HepG2 (cell line): ENCODE results near the gene COL4A6. TPM values are rescaled to one million over a fixed set of nuclear protein-coding genes. Genes with fewer than 3 reads are reported as not detected.

ENCODE experiments used
- ATAC-seq: fragments of 200-7000 bp; cut with Tn5 transposase; 3 replicates; pipeline ENCODE4 v1.9.1; 2020; ENCODE audit warnings: mild to moderate bottlenecking, moderate library complexity
- BruUV-seq: library from RNA; stranded (reverse); fragments of 400-500 nt; replicated peaks from 2 replicates; lab custom pipeline; 2021; lab: Mats Ljungman, UMichigan
- CTCF ChIA-PET: fragments of 300-600 bp; formaldehyde crosslinking; extraction: SDS; loops from one replicate; lab custom pipeline; 2021; ENCODE audit warnings: low total read pairs, inconsistent platforms, low intra/inter-chr PET ratio; lab: Yijun Ruan, JAX
- POLR2A ChIA-PET: fragments of 350-600 bp; sonication (Branson Sonifier 250); formaldehyde crosslinking; loops from one replicate; lab custom pipeline; 2020; ENCODE audit warnings: antibody characterized with exemption, inconsistent platforms; lab: Yijun Ruan, JAX
- DNase-seq: peaks from one replicate; pipeline ENCODE4 v3.0.0-alpha.2; 2015; ENCODE audit warnings: low spot score
- FAIRE-seq: peaks from 3 replicates; lab custom pipeline; 2011; peaks lifted over from hg19 to GRCh38; lab: Jason Lieb, UNC
- H2AFZ ChIP-seq: one replicate; pipeline ENCODE4 v1.6.1; 2011; ENCODE audit warnings: low read length, inconsistent platforms
- H3K27ac ChIP-seq: fragments of 300-600 bp; 3 replicates; pipeline ENCODE4 v1.8.0; 2011; ENCODE audit warnings: mixed run types, mild to moderate bottlenecking, mixed read lengths, low read length, inconsistent platforms; ENCODE audit not compliant: insufficient read depth; ENCODE audit errors: extremely low read length
- H3K27me3 ChIP-seq, 2 experiments: fragments of 200-600 bp in 1 of 2; 2 replicates in 1 of 2; 3 replicates in 1 of 2; pipeline versions ENCODE4 v1.6.0 to v1.8.0; 2011; ENCODE audit warnings: low read length in 2 of 2, mild to moderate bottlenecking in 2 of 2, moderate library complexity in 2 of 2, inconsistent platforms in 1 of 2; ENCODE audit not compliant: insufficient read depth in 2 of 2, control insufficient read depth in 1 of 2
- H3K36me3 ChIP-seq, 2 experiments: fragments of 200-600 bp in 1 of 2; replicated peaks in 1 of 2; 2 replicates in 1 of 2; 3 replicates in 1 of 2; pipeline versions ENCODE4 v1.5.1 to v1.8.0; 2011; ENCODE audit warnings: low read length in 2 of 2, inconsistent platforms in 1 of 2; ENCODE audit not compliant: insufficient read depth in 2 of 2, control insufficient read depth in 1 of 2
- H3K4me1 ChIP-seq: 2 replicates; pipeline ENCODE4 v1.5.1; 2012; ENCODE audit warnings: low read length, inconsistent platforms; ENCODE audit not compliant: insufficient read depth
- H3K4me2 ChIP-seq: 2 replicates; pipeline ENCODE4 v1.6.0; 2011; ENCODE audit warnings: low read depth, low read length, inconsistent platforms
- H3K4me3 ChIP-seq, 3 experiments: fragments of 200-600 bp in 1 of 3; sonication (generic), shearing (Covaris generic) in 1 of 3; replicated peaks in 1 of 3; 2 replicates each; pipeline ENCODE4 v1.5.1; 2011 to 2016; ENCODE audit warnings: low read length in 3 of 3, inconsistent platforms in 2 of 3, low read depth in 2 of 3, mild to moderate bottlenecking in 2 of 3, control low read depth in 1 of 3, mixed read lengths in 1 of 3; ENCODE audit not compliant: insufficient read depth in 1 of 3
- H3K79me2 ChIP-seq: one replicate; pipeline ENCODE4 v1.6.1; 2011; ENCODE audit warnings: low read length, inconsistent platforms; ENCODE audit not compliant: insufficient read depth
- H3K9ac ChIP-seq: 2 replicates; pipeline ENCODE4 v1.6.0; 2011; ENCODE audit warnings: mild to moderate bottlenecking, low read depth, low read length, inconsistent platforms; ENCODE audit not compliant: insufficient read depth
- H3K9me3 ChIP-seq: 2 replicates; pipeline ENCODE4 v1.5.1; 2012; ENCODE audit warnings: mild to moderate bottlenecking, low read length
- H4K20me1 ChIP-seq: 2 replicates; pipeline ENCODE4 v1.6.0; 2011; ENCODE audit warnings: inconsistent platforms, mild to moderate bottlenecking, low read length, moderate library complexity; ENCODE audit not compliant: insufficient read depth
- ATF6 ChIP-seq: sonication (generic); formaldehyde crosslinking; conservative IDR thresholded peaks from 2 replicates; pipeline ENCODE4 v1.4.0; 2020; ENCODE audit warnings: missing genetic modification reagents
- BATF2 ChIP-seq: sonication (generic); formaldehyde crosslinking; IDR thresholded peaks from 2 replicates; pipeline ENCODE4 v1.8.0; 2022; ENCODE audit warnings: mild to moderate bottlenecking, missing genetic modification reagents, moderate library complexity
- CSRNP1 ChIP-seq: sonication (generic); formaldehyde crosslinking; IDR thresholded peaks from 2 replicates; pipeline ENCODE4 v1.8.1; 2023; ENCODE audit warnings: mild to moderate bottlenecking, missing genetic modification reagents
- EZH2 ChIP-seq: conservative IDR thresholded peaks from 2 replicates; pipeline ENCODE4 v1.6.1; 2012; ENCODE audit warnings: mild to moderate bottlenecking, low read depth, low read length, moderate library complexity
- HIVEP1 ChIP-seq: sonication (generic); formaldehyde crosslinking; IDR thresholded peaks from 2 replicates; pipeline ENCODE4 v1.4.0; 2020; ENCODE audit warnings: mild to moderate bottlenecking, missing genetic modification reagents
- HOXA9 ChIP-seq: sonication (generic); formaldehyde crosslinking; IDR thresholded peaks from 2 replicates; pipeline ENCODE4 v1.8.1; 2022; ENCODE audit warnings: missing genetic modification reagents, mild to moderate bottlenecking, moderate library complexity, borderline replicate concordance
- ZNF407 ChIP-seq: sonication (generic); formaldehyde crosslinking; IDR thresholded peaks from one replicate; pipeline ENCODE4 v1.5.1; 2020; ENCODE audit warnings: mild to moderate bottlenecking, missing genetic modification reagents; ENCODE audit errors: not compliant biosample characterization
- ZNF576 ChIP-seq: sonication (generic); formaldehyde crosslinking; IDR thresholded peaks from 2 replicates; pipeline ENCODE4 v1.4.0; 2020; ENCODE audit warnings: mild to moderate bottlenecking, missing genetic modification reagents
- ZNF644 ChIP-seq: IDR thresholded peaks from 2 replicates; pipeline ENCODE4 v1.6.1; 2016; ENCODE audit warnings: low read depth
- WGBS: methylation state at CpG from one replicate; pipeline ENCODE4 v1.1.6; 2017; ENCODE audit warnings: low lambda C conversion rate; 5-methylcytosine and 5-hydroxymethylcytosine counted together
- in situ Hi-C: cut with HindIII; loops from 2 replicates; pipeline ENCODE4 v1.10.0; 2017; ENCODE audit warnings: low pct_unique_long_range_greater_than_20kb; ENCODE audit not compliant: extremely low pct_ligation_motif_present
- intact Hi-C: fragments of 100-400 bp; cut with micrococcal nuclease; formaldehyde crosslinking; loops from one replicate; pipeline ENCODE4 v1.10.0; 2022; ENCODE audit not compliant: unreplicated experiment
- polyA plus RNA-seq, 8 experiments: library from polyadenylated mRNA; depleted of rRNA in 3 of 8; stranded (reverse) in 7 of 8; unstranded in 1 of 8; fragments of >200 nt; fragmentation: Illumina TruSeq in 4 of 8; extraction: Trizol in 4 of 8; gene quantifications; 2 replicates each; pipeline versions ENCODE4 v1.2.1 to v1.2.3, GENCODE V29; 2011 to 2016; ENCODE audit warnings: low read depth in 4 of 8, missing spikeins in 1 of 8, mixed read lengths in 1 of 8; ENCODE audit not compliant: insufficient read depth in 1 of 8
- total RNA-seq, 5 experiments: library from RNA; depleted of rRNA; stranded (reverse); fragments of >200 nt; fragmentation: Illumina TruSeq; extraction: Trizol; gene quantifications; 2 replicates each; pipeline ENCODE4 v1.2.3, GENCODE V29; 2016; ENCODE audit warnings: low read depth in 1 of 5

COL4A6 gene
- total and polyA plus RNA-seq, 2 of the 13 experiments (the other 11 are each of a cell fraction or from before 2014, with no cell fraction given) = 4.5 to 8.2 TPM

- no peak overlapping the region for H3K27ac ChIP-seq
- intact Hi-C loops = no loop called here
- 88% methylated on average over 6 of the region's 9 CpGs for WGBS
- H3K4me2 ChIP-seq = no peak overlapping the region
- ATAC-seq = no peak
- no peaks in the 10 kb centered on the region for H3K36me3 ChIP-seq
- H3K27me3 ChIP-seq = no peaks in the 10 kb centered on the region
- no peak overlapping the region for H3K4me3 ChIP-seq
- in situ Hi-C loops = no loop called here
- no peak for DNase-seq
- no peaks in the 10 kb centered on the region for H3K79me2 ChIP-seq
- H3K9ac ChIP-seq = no peak overlapping the region
- no peak for FAIRE-seq
- H4K20me1 ChIP-seq = no peaks in the 10 kb centered on the region
- no peaks in the 10 kb centered on the region for H3K4me1 ChIP-seq
- no peaks in the 10 kb centered on the region for H3K9me3 ChIP-seq
- no TSS peak for BruUV-seq
- no peak overlapping the region for H2AFZ ChIP-seq
- POLR2A ChIA-PET = no interaction called here
- CTCF ChIA-PET = no interaction called here
- no peak for TF ChIP-seq ZNF644 (CRISPR knock-in tag)
- TF ChIP-seq ATF6 = no peak
- no peak for TF ChIP-seq EZH2
- no peak for TF ChIP-seq CSRNP1 (CRISPR knock-in tag)
- no peak for TF ChIP-seq ZNF407 (CRISPR knock-in tag)
- TF ChIP-seq BATF2 (CRISPR knock-in tag) = no peak
- no peak for TF ChIP-seq ZNF576
- TF ChIP-seq HOXA9 = no peak
- no peak for TF ChIP-seq HIVEP1
Observed at GRCh38 chrX:108168961-108169740, 269.1 kb downstream of the COL4A6 start.
